NCI-H460 (cell line): ENCODE results near the gene MORF4L2. TPM values are rescaled to one million over a fixed set of nuclear protein-coding genes. Genes with fewer than 3 reads are reported as not detected.

Experiments
- DNase-seq: peaks from one replicate; pipeline ENCODE4 v3.0.0-alpha.2; 2016; ENCODE audit warnings: low read depth; ENCODE audit errors: extremely low read depth
- polyA plus RNA-seq: library from polyadenylated mRNA; depleted of rRNA; stranded (reverse); fragments of >200 nt; gene quantifications from 2 replicates; pipeline ENCODE4 v1.2.3, GENCODE V29; 2014; cell fraction: nucleus; rRNA removed
- total RNA-seq: library from RNA; depleted of rRNA; stranded (reverse); fragments of >200 nt; shearing (Covaris generic); gene quantifications from 2 replicates; pipeline ENCODE4 v1.2.3, GENCODE V29; 2014; rRNA removed

Gene MORF4L2
- total RNA-seq = 735 and 754 TPM in 2 replicates
- 1,007 and 1,176 TPM in 2 replicates for polyA plus RNA-seq

- DNase-seq = peak; percentile 98
These were observed at the start of gene MORF4L2 for GRCh38 chrX:103686199-103687072. Gene MORF4L2 (minus strand): TSS chrX:103686699. CDS start chrX:103677027, 9,672 bp downstream.

- no peak for DNase-seq
These were observed 47.7 kb upstream of the MORF4L2 start for GRCh38 chrX:103734125-103734760.

GRCh38 chrX:103733017-103733416, 46.5 kb upstream of the MORF4L2 start:
- no peak for DNase-seq

GRCh38 chrX:103730796-103731493, 44.4 kb upstream of the MORF4L2 start:
- peak; percentile 44 for DNase-seq

- DNase-seq = no peak
These were observed 43.8 kb upstream of the MORF4L2 start for GRCh38 chrX:103730147-103730795.

- DNase-seq = no peak
These were observed 42.5 kb upstream of the MORF4L2 start for GRCh38 chrX:103729015-103729414.

- DNase-seq = no peak
These were observed 40.6 kb upstream of the MORF4L2 start for GRCh38 chrX:103727115-103727514.

GRCh38 chrX:103726477-103726876, 40.0 kb upstream of the MORF4L2 start:
- DNase-seq = no peak

GRCh38 chrX:103722505-103722904, 36.0 kb upstream of the MORF4L2 start:
- no peak for DNase-seq

GRCh38 chrX:103718120-103718519, 31.6 kb upstream of the MORF4L2 start:
- DNase-seq = no peak

GRCh38 chrX:103716962-103717361, 30.5 kb upstream of the MORF4L2 start:
- no peak for DNase-seq

GRCh38 chrX:103710609-103711008, 24.1 kb upstream of the MORF4L2 start, which contains the start of gene TMEM31:
Gene TMEM31 (plus strand): TSS chrX:103710909. CDS start chrX:103712259, 1,350 bp downstream.
- DNase-seq = no peak

GRCh38 chrX:103704863-103705262, 18.4 kb upstream of the MORF4L2 start:
- DNase-seq = no peak

- DNase-seq = no peak
These were observed 12.7 kb upstream of the MORF4L2 start for GRCh38 chrX:103699243-103699642.

- DNase-seq = no peak
These were observed 11.2 kb upstream of the MORF4L2 start for GRCh38 chrX:103697687-103698086.

- DNase-seq = no peak
These were observed 4.6 kb upstream of the MORF4L2 start for GRCh38 chrX:103691059-103691458.

- DNase-seq = peak; percentile 39
These were observed 2.4 kb upstream of the MORF4L2 start for GRCh38 chrX:103688946-103689345.

- peak; percentile 84 for DNase-seq
These were observed 1.2 kb upstream of the MORF4L2 start for GRCh38 chrX:103687696-103688201.

GRCh38 chrX:103687073-103687695, 685 bp upstream of the MORF4L2 start:
- DNase-seq = peak; percentile 70

GRCh38 chrX:103685396-103685795, 1.1 kb downstream of the MORF4L2 start:
- no peak for DNase-seq
